HG03457 (cell line): ENCODE measurements around the gene CDH2.

Experiments used
- ATAC-seq: cut with Tn5 transposase; IDR thresholded peaks from one replicate; pipeline ENCODE4 v1.9.1; 2021; ENCODE audit warnings: moderate number of reproducible peaks; ENCODE audit not compliant: unreplicated experiment

CDH2 gene

GRCh38 chr18:28171837-28172236 is 5.1 kb downstream of the CDH2 start:
- ATAC-seq = no peak

- no peak for ATAC-seq
Observed at GRCh38 chr18:28168725-28169124, 8.2 kb downstream of the CDH2 start.

GRCh38 chr18:28167835-28168349 is 9.0 kb downstream of the CDH2 start:
- ATAC-seq = no peak

- no peak for ATAC-seq
Observed at GRCh38 chr18:28164771-28165483, 12.0 kb downstream of the CDH2 start.

GRCh38 chr18:28163201-28163775 is 13.6 kb downstream of the CDH2 start:
- no peak for ATAC-seq

- no peak for ATAC-seq
Observed at GRCh38 chr18:28161608-28162599, 15.0 kb downstream of the CDH2 start.

- ATAC-seq = no peak
Observed at GRCh38 chr18:28159055-28159454, 17.9 kb downstream of the CDH2 start.

GRCh38 chr18:28158083-28158581 is 18.8 kb downstream of the CDH2 start:
- ATAC-seq = no peak

- no peak for ATAC-seq
Observed at GRCh38 chr18:28153485-28154065, 23.4 kb downstream of the CDH2 start.

GRCh38 chr18:28152754-28153153 is 24.2 kb downstream of the CDH2 start:
- ATAC-seq = no peak

GRCh38 chr18:28152354-28152753 is 24.6 kb downstream of the CDH2 start:
- no peak for ATAC-seq

GRCh38 chr18:28151434-28151833 is 25.5 kb downstream of the CDH2 start:
- no peak for ATAC-seq

- no peak for ATAC-seq
Observed at GRCh38 chr18:28150925-28151324, 26.0 kb downstream of the CDH2 start.

- no peak for ATAC-seq
Observed at GRCh38 chr18:28149810-28150420, 27.0 kb downstream of the CDH2 start.

- no peak for ATAC-seq
Observed at GRCh38 chr18:28147674-28148171, 29.2 kb downstream of the CDH2 start.

GRCh38 chr18:28143725-28144124 is 33.2 kb downstream of the CDH2 start:
- no peak for ATAC-seq

GRCh38 chr18:28138816-28139215 is 38.1 kb downstream of the CDH2 start:
- no peak for ATAC-seq

- no peak for ATAC-seq
Observed at GRCh38 chr18:28136071-28136470, 40.9 kb downstream of the CDH2 start.

- ATAC-seq = no peak
Observed at GRCh38 chr18:28134774-28135173, 42.2 kb downstream of the CDH2 start.

- no peak for ATAC-seq
Observed at GRCh38 chr18:28132084-28132483, 44.8 kb downstream of the CDH2 start.
